Sigmoid colon (tissue), 4 donors: ENCODE results near the gene KISS1.

Source experiments
- EP300 ChIP-seq, 4 donors: sonication (generic); formaldehyde crosslinking; IDR thresholded peaks; one replicate each; pipeline ENCODE4 v1.6.1; 2017; ENCODE audit warnings: antibody characterized with exemption in 4 of 4
- POLR2A ChIP-seq, 2 donors: fragments of 450-650 bp; IDR thresholded peaks; one replicate each; pipeline ENCODE4 v1.6.1; 2016; ENCODE audit warnings: antibody characterized with exemption in 2 of 2, mild to moderate bottlenecking in 2 of 2, moderate library complexity in 2 of 2
- POLR2AphosphoS5 ChIP-seq, 4 donors: sonication (generic); formaldehyde crosslinking; IDR thresholded peaks; one replicate each; pipeline ENCODE4 v1.6.1; 2017; ENCODE audit warnings: antibody characterized with exemption in 4 of 4
- TF ChIP-seq, protein P1 (sequence below), 4 experiments: fragments of 450-650 bp in 3 of 4; fragments of 200-600 bp in 1 of 4; IDR thresholded peaks; one replicate each; pipeline ENCODE4 v1.5.1; 2016 to 2019; ENCODE audit warnings: antibody characterized with exemption in 4 of 4, mild to moderate bottlenecking in 3 of 4, moderate library complexity in 2 of 4

DNA sequence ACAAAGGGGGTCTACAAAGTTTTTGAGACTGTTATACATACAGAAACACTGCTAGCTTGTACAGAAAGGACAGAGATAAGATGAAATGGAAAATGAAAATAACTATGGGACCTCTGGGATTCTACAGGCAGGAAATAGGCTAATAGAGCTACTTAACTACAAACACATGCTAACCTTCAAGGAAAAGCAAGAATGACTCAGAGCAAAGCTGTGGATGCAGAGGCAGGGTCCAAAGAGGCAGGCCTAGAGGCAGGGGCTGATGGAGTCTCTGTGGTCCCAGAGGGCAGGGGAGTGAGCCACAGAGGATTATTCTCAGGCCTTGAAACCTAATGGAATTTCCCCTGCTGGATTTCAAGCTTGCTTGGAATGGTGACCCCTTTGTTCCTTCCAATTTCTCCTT, 36.2 kb upstream of the KISS1 start:
- TF ChIP-seq, protein P1, sequence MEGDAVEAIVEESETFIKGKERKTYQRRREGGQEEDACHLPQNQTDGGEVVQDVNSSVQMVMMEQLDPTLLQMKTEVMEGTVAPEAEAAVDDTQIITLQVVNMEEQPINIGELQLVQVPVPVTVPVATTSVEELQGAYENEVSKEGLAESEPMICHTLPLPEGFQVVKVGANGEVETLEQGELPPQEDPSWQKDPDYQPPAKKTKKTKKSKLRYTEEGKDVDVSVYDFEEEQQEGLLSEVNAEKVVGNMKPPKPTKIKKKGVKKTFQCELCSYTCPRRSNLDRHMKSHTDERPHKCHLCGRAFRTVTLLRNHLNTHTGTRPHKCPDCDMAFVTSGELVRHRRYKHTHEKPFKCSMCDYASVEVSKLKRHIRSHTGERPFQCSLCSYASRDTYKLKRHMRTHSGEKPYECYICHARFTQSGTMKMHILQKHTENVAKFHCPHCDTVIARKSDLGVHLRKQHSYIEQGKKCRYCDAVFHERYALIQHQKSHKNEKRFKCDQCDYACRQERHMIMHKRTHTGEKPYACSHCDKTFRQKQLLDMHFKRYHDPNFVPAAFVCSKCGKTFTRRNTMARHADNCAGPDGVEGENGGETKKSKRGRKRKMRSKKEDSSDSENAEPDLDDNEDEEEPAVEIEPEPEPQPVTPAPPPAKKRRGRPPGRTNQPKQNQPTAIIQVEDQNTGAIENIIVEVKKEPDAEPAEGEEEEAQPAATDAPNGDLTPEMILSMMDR (IDR thresholded peaks at IDR 0.05), result no peak
- TF ChIP-seq EP300 (IDR thresholded peaks at IDR 0.05) (no peak), POLR2A (IDR thresholded peaks at IDR 0.05) (no peak), POLR2AphosphoS5 (IDR thresholded peaks at IDR 0.05) (no peak)
